GM19035 (cell line): Measurements from ENCODE around the gene CD200.

Source experiments
- ATAC-seq: cut with Tn5 transposase; IDR thresholded peaks from one replicate; pipeline ENCODE4 v1.9.1; 2021; ENCODE audit not compliant: unreplicated experiment

CD200 gene

DNA sequence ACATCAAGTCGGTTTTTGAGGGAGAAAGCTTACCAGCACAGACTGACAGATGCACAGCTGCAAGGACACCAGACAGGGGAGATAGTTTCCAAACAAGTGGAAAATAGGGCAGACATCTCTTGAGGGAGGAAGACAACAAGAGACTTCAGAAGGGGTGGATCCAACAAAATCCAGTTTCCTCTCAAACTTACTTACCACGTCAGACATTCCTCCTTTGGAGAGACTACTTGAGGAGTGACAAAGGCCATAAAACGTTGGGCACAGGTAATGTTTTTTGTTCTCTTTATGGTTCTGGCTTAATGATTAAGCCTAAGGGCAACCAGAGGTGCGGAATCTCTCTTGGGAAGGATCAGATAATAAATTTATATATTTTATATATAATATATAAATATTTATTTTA is 76.1 kb downstream of the CD200 start:
- no peak for ATAC-seq

DNA sequence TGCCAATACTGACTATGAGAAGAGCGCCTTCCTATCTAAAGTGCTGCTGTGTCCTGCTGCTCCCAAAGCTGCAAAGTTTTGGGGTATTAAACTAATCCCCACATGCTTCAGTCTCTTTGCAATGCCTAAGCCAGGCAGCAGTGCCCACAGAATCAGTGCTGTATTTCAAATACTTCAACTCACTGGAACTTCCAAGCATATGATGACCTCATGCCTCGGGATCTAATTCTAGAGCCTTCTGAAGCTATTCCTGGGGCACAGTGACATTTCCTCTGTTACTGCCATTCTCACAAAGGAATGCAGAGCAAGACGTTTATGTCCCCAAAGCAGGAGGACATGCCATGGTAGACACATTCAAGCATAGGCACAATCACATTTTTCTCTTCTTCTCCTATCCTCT is 78.5 kb downstream of the CD200 start:
- no peak for ATAC-seq
